ENCODE results near the gene PDE4D.

- TF ChIP-seq NFRKB (IDR thresholded peaks at IDR 0.05) (no peak), SP1 (IDR thresholded peaks at IDR 0.05) (no peak), TARDBP (IDR thresholded peaks at IDR 0.05) (no peak)
These were observed 755.0 kb downstream of the PDE4D start for GRCh38 chr5:59138509-59138908.

Data from HEK293T (cell line).